T follicular helper cell (primary cell): ENCODE results near the gene SLC16A12.
"Not testable (repeated sequence)": the region's sequence is repeated elsewhere in the genome, so short reads cannot be mapped to it uniquely, and the experiment has no call there.

Source experiments
- DNase-seq: peaks from one replicate; pipeline ENCODE4 v3.0.0-alpha.2; 2020; ENCODE audit warnings: low read depth

SLC16A12 gene

DNA sequence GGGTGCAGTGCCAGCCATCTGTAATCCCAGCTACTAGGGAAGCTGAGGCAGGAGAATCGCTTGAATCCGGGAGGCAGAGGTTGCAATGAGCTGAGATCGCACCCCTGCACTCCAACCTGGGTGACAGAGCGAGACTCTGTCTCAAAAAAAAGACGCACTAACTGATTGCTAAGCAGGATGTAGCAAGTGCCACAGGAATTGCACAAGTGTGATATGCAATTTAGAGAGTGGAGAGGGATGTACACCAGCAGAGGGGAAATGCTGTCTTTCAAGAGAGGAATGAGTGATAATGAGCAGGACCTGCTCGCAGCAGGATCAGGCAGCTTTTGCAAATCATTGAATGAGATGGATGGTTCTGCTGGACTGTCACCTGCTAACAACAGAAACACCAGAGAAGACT lies 13.3 kb upstream of the SLC16A12 start:
- DNase-seq: no peak

DNA sequence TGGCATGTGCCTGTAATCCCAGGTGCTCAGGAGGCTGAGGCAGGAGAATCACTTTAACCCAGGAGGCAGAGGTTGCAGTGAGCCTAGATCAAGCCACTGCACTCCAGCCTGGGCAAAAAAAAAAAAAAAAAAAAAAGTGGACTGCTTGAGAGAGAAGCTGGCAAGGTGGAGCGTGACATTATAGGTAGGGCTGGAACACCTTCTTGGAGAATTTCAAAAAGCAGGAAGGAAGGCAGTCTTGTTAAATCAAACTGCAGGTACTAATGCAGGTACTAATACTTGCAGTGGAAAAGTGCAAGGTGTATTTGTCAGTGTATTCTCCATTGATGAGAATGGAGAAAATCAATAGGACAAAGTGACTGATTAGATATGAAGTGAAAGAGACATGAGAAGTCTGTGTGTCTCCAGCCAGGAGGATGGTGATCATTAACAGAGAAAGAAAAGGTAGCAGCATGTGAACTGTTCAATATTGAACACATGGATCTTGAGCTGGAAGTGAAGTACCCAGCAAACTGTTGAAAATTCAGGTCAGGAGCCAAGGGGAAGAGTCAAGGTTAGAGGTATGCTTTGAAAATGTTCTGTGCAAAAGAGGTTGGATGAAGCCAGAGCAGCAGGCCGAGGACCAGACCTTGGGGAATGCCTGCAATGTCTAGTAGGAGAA lies 12.6 kb upstream of the SLC16A12 start:
- no peak for DNase-seq

DNA sequence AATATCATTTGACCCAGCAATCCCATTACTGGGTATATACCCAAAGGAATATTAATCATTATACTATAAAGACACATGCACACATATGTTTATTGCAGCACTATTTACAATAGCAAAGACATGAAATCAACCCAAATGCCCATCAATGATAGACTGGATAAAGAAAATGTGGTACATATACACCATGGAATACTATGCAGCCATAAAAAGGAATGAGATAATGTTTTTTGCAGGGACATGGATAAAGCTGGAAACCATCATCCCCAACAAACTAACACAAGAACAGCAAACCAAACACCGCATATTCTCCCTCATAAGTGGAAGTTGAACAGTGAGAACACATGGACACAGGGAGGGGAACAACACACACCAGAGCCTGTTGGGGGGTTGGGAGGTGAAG lies 11.3 kb upstream of the SLC16A12 start:
- DNase-seq: not testable (repeated sequence)

GRCh38 chr10:89543841-89544240 lies 8.4 kb upstream of the SLC16A12 start:
- no peak for DNase-seq

GRCh38 chr10:89540420-89540949 lies 5.1 kb upstream of the SLC16A12 start:
- no peak for DNase-seq

GRCh38 chr10:89537364-89537763 lies 2.0 kb upstream of the SLC16A12 start:
- DNase-seq: no peak

DNA sequence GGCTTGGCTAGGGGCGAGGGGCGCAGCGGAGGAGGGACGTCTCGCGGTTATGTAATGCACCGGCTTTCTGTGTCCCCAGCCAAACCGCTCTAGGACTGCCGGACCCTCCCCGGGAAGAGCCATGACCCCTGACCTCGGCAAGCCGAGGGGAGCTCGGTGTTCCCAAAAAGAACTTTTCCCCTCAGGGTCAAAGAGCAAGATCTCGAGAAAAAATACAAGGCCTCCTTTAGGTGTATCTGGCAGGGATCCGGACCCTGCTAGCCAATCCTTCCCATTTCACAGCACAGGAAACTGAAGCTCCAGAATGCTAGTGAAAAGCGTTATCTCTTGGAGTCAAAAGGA lies 590 bp upstream of the SLC16A12 start:
- DNase-seq: no peak

DNA sequence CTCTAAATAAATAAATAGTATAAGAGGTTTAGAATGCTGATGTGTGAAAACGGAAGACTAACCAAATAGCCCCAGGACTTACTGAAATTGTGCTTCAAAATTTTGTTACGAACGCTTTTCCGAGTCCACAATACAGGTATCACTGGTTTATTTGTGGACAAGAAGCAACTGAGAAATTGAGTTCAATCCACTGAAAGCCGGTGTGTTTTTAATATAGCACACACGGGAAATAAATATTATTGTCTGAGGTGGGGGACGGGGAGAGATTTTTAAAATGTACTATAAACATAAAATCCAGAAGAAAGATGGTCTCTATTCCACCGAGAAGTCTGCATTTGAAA lies 598 bp downstream of the SLC16A12 start:
- DNase-seq: no peak

- DNase-seq: no peak
These were observed 2.9 kb downstream of the SLC16A12 start for GRCh38 chr10:89532476-89532875.

- no peak for DNase-seq
These were observed 4.0 kb downstream of the SLC16A12 start for GRCh38 chr10:89531359-89531758.

GRCh38 chr10:89529711-89530110 lies 5.7 kb downstream of the SLC16A12 start:
- DNase-seq: not testable (repeated sequence)

- DNase-seq: no peak
These were observed 9.0 kb downstream of the SLC16A12 start for GRCh38 chr10:89526358-89526757.

DNA sequence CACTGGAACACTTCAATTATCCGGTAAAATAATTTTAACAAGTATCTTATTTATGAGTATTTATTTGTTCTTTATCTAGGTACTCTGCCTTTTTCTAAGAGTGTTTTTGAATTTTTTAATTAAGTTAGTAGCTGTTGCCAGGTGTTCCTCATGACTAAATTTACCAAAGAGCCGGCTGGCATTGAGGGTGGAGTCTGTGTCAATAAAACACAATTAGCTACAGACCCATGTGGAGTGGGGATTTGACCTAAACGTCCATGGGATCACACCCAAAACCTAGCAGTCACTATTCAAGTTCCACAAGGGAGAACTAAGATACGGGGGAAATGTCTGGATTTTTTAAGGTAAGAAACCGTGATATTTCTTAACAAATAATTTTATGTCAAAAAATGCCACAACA lies 9.8 kb downstream of the SLC16A12 start:
- DNase-seq: no peak

DNA sequence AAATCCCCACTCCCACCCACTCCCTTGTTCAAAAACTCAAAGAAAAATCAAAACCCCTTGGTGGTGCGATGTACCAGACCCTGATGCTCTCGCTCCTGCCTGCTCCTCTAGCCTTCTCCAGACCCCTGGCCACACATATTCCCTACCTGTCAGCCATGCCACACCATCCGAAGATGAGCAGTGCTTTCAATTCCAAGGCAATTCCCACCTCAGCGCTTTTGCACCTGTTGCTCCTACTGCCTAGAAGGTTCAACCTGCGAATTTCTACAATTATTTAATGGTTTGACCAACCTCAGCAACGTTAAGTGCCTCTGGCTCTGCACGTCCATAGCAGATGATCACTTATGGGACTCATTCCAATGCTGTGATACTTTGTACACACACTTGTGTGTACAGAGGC lies 11.1 kb downstream of the SLC16A12 start:
- no peak for DNase-seq

DNA sequence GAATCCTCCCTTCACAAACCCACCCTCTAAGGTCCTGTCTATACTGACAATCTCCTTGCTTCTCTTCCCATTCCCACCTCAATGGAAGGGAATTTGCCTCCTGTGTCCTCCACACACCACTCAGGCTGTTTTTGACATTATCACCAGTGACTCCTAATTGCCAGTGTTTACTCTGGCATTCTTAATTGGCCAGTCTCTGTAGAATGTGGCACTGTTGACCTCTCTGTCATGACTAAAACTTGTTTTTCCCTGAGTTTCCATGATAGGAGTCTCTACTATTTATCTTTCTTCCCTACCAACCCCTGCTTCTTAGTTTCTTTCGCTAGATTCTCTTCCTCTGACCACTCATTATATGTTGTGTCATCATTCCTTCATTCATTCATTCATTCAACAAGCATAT lies 12.1 kb downstream of the SLC16A12 start:
- DNase-seq: no peak

DNA sequence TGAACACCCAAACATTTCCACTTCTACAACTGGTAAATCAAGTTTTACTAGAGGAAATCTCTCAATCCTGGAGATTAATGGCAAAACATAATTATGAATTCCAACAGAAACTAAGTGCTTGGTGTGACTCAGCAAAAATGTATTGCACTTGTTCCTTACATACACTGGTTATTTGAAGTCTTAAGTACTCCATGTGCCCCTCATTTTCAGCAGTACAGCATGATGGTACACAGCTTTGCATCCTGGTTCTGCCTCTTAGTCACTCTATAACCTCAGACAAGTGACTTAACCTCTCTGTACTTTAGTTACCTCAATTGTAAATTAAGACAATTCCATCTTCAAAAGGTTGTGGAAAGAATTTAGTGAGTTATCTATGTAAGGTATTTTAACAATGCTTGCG lies 12.9 kb downstream of the SLC16A12 start:
- no peak for DNase-seq

- DNase-seq: no peak
These were observed 14.0 kb downstream of the SLC16A12 start for GRCh38 chr10:89521368-89521767.

- DNase-seq: no peak
These were observed 14.7 kb downstream of the SLC16A12 start for GRCh38 chr10:89520706-89521105.

GRCh38 chr10:89518876-89519842 lies 16.2 kb downstream of the SLC16A12 start:
- no peak for DNase-seq

GRCh38 chr10:89518108-89518507 lies 17.3 kb downstream of the SLC16A12 start:
- DNase-seq: no peak

GRCh38 chr10:89516149-89516832 lies 19.1 kb downstream of the SLC16A12 start:
- no peak for DNase-seq

GRCh38 chr10:89515031-89515841 lies 20.2 kb downstream of the SLC16A12 start:
- no peak for DNase-seq
